GM13977 (cell line): ENCODE measurements around the gene ABCF2.

Source experiments
- DNase-seq: peaks from one replicate; pipeline ENCODE4 v3.0.0; 2012; ENCODE audit warnings: low spot score
- CTCF ChIP-seq: IDR thresholded peaks from 2 replicates; pipeline ENCODE4 v1.5.1; 2012; ENCODE audit warnings: mild to moderate bottlenecking, control low read depth; ENCODE audit not compliant: insufficient read depth; ENCODE audit errors: extremely low read depth, missing control alignments
- in situ Hi-C: fragments of 300-500 bp; cut with MboI; formaldehyde crosslinking; loops from one replicate; pipeline ENCODE4 v1.12.0; 2022; ENCODE audit warnings: low sequenced_read_pairs, low pct_unique_long_range_greater_than_20kb, mixed read lengths, inconsistent platforms; ENCODE audit not compliant: unreplicated experiment

ABCF2 gene

DNA sequence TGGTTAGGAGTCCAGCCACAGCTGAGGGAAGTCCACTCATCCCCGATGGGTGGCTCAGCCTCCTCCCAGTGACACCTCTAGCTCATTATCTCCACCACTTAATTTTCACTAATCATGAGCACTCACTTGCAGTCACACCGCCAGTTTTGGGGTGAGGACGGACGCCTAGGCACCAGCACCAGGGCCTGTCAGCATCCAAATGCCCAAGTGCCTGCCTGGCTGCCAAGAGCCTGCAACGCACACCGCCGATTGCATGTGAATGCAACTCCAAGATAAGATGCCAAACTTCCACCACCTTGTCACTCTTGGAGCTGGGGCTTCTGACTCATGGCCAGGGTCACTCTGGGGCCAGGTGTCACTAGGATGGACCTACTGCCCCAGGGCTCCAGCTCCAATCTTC lies 45.9 kb upstream of the ABCF2 start:
- no peak for DNase-seq
- in situ Hi-C loops: no loop called here
- no peak for TF ChIP-seq CTCF

DNA sequence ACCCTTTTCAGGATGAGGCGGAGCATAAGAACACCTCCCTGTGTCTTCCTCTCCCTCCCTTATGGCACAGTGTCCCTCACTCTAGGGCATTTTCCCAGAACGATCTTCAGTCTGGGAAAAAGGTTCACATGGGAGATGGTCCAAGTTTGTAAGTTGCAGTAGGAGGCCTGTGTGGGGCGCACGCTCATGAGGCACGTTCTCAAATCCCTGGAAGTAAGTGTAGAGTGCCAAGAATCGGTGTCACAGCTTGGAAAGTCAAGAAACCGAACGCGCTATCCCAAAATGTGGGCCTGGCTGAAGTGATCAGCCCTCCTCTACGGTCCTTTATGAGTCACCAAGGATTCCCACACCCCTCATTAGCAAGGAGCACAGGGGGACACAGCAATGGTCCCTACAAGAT lies 45.4 kb upstream of the ABCF2 start:
- TF ChIP-seq CTCF: no peak
- no peak for DNase-seq
- in situ Hi-C loops: no loop called here

DNA sequence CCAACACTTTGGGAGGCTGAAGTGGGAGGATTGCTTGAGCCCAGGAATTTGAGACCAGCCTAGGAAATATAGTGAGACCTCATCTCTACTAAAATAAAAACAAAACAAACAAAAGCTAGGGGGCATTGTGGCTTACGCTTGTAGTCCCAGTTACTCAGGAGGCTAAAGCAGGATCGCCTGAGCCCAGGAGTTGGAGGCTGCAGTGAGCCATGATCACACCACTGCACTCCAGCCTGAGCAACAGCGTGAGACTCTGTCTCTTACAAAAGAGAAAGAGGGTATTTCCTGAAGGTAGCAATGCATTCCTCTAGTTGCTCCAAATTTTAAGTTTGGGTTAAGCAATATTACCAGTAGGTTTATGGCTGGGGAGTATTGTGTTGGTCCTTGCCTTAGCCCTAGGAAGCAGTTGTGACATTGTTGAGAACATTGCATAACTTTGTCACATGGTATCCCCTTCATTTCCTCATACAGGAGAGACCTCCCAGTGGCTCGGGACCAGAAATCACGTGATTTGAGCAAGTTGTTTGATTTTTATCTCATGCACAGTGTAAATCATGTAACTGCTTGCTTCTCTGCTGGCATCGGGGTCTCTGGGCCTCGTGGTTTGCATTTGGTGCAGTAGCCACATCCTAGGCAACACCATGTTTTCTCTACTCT lies 44.8 kb upstream of the ABCF2 start:
- no peak for DNase-seq
- no peak for TF ChIP-seq CTCF
- in situ Hi-C loops: no loop called here

GRCh38 chr7:151269511-151269910 lies 42.5 kb upstream of the ABCF2 start:
- no peak for TF ChIP-seq CTCF
- in situ Hi-C loops: no loop called here
- no peak for DNase-seq

GRCh38 chr7:151265351-151265931 lies 38.4 kb upstream of the ABCF2 start:
- in situ Hi-C loops: no loop called here
- no peak for DNase-seq
- no peak for TF ChIP-seq CTCF

- in situ Hi-C loops: no loop called here
- no peak for DNase-seq
- no peak for TF ChIP-seq CTCF
Measured at GRCh38 chr7:151264615-151265014, 37.6 kb upstream of the ABCF2 start.

- TF ChIP-seq CTCF: no peak
- no peak for DNase-seq
Measured at GRCh38 chr7:151261529-151261928, 34.5 kb upstream of the ABCF2 start.

More at GRCh38 chr7:151261529-151261928, 34.5 kb upstream of the ABCF2 start:
- in situ Hi-C loops: no loop called here
